WERI-Rb-1 (cell line): ENCODE data around the gene CRACDL.

Source experiments
- DNase-seq: peaks from one replicate; pipeline ENCODE4 v3.0.0-alpha.2; 2020
- H3K27ac ChIP-seq: fragments of 250-450 bp; sonication (Bioruptor Pico); 2 replicates; pipeline ENCODE4 v1.5.1; 2020; ENCODE audit warnings: mild to moderate bottlenecking, moderate library complexity
- H3K27me3 ChIP-seq: fragments of 250-450 bp; sonication (Bioruptor Pico); 2 replicates; pipeline ENCODE4 v1.5.1; 2021; ENCODE audit warnings: mild to moderate bottlenecking, low read depth, moderate library complexity; ENCODE audit not compliant: insufficient read depth, severe bottlenecking
- H3K36me3 ChIP-seq: fragments of 250-450 bp; sonication (Bioruptor Pico); 2 replicates; pipeline ENCODE4 v1.5.1; 2020; ENCODE audit warnings: mild to moderate bottlenecking, moderate library complexity
- H3K4me3 ChIP-seq: 2 replicates; pipeline ENCODE4 v1.5.1; 2011; ENCODE audit warnings: low read depth, mild to moderate bottlenecking, control low read depth, low read length
- H3K9me3 ChIP-seq: fragments of 250-450 bp; sonication (Bioruptor Pico); 2 replicates; pipeline ENCODE4 v1.5.1; 2021; ENCODE audit warnings: mild to moderate bottlenecking, moderate library complexity; ENCODE audit not compliant: severe bottlenecking
- CTCF ChIP-seq: IDR thresholded peaks from 2 replicates; pipeline ENCODE4 v1.5.1; 2011; ENCODE audit warnings: low read depth, mild to moderate bottlenecking, control low read depth, inconsistent platforms, low read length

The CRACDL gene

GRCh38 chr2:98936353-98937351 is 627 bp upstream of the CRACDL start:
- Histone ChIP-seq H3K27ac (no peak overlapping the region; the same call in 1 of the 2 replicates), H3K36me3 (no peaks in the 10 kb centered on the region), H3K27me3 (no peaks in the 10 kb centered on the region), H3K9me3 (no peaks in the 10 kb centered on the region), H3K4me3 (peak overlapping the region; percentile 43)
- peak; percentile 35 for DNase-seq
- peak; percentile 56 for TF ChIP-seq CTCF

- no peak overlapping the region for H3K27ac ChIP-seq
- no peak for DNase-seq
- H3K27me3 ChIP-seq, result no peaks in the 10 kb centered on the region
- no peak for TF ChIP-seq CTCF
- H3K4me3 ChIP-seq, result peak overlapping the region; percentile 43
- H3K9me3 ChIP-seq, result no peaks in the 10 kb centered on the region
- no peaks in the 10 kb centered on the region for H3K36me3 ChIP-seq
Measured at GRCh38 chr2:98935111-98935770, 784 bp downstream of the CRACDL start.

GRCh38 chr2:98932778-98933343 is 3.2 kb downstream of the CRACDL start:
- Histone ChIP-seq H3K4me3 (no peak overlapping the region), H3K27me3 (no peaks in the 10 kb centered on the region), H3K27ac (no peak overlapping the region), H3K36me3 (no peaks in the 10 kb centered on the region), H3K9me3 (no peaks in the 10 kb centered on the region)
- DNase-seq, result no peak
- TF ChIP-seq CTCF, result no peak

DNA sequence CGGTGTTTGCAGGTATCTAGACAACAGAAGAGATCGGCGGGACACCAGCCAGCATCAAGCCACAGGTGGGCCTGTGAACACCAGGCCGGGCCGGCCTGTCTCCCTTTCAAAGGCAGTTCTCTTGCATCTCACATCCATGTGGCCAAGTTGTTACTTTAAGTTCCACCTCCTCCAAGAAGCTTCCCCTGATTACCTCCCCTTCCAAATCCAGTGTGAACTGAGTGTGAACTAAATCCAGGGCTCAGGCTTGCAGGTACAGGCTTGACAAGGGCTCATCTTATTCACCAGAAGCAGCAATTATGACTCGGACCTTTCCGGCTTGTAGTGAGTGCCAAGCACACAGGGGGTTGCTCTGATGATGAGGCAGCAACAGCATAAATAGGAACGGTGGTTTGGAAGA is 3.9 kb downstream of the CRACDL start:
- Histone ChIP-seq H3K27ac (no peak overlapping the region), H3K9me3 (no peaks in the 10 kb centered on the region), H3K4me3 (no peak overlapping the region), H3K36me3 (no peaks in the 10 kb centered on the region), H3K27me3 (no peaks in the 10 kb centered on the region)
- no peak for TF ChIP-seq CTCF
- no peak for DNase-seq

DNA sequence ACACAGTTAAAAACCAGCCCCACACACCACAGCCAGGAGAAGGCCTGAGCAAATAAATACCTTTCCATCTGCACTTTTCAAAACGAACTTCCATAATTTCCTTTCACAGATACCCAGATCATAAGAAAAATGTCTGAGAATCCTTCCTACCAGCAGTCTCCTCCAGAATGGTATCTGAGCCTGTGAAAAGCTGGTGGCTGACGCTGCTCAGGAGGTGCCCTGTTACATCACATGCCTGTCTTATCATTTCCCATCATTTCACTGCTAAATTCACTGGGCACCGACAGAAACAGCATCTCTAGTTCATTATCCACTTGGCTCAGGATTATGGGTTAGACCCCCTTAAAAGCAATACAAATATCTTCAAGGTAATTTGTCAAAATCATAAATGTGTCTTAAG is 4.4 kb downstream of the CRACDL start:
- H3K36me3 ChIP-seq, result no peaks in the 10 kb centered on the region
- no peak overlapping the region for H3K27ac ChIP-seq
- no peak for TF ChIP-seq CTCF
- H3K27me3 ChIP-seq, result no peaks in the 10 kb centered on the region
- H3K9me3 ChIP-seq, result no peaks in the 10 kb centered on the region
- no peak for DNase-seq
- no peak overlapping the region for H3K4me3 ChIP-seq
